IPS DF 6.9 (cell line): ENCODE results near the gene THUMPD2.

Experiments used
- DNase-seq: peaks from one replicate; pipeline ENCODE4 v3.0.0-alpha.2; 2013; ENCODE audit warnings: low read depth, low spot score
- H3K27ac ChIP-seq: one replicate; pipeline ENCODE4 v1.5.1; 2013; ENCODE audit warnings: low read length, control low read depth
- H3K27me3 ChIP-seq: 2 replicates; pipeline ENCODE4 v1.6.1; 2013; ENCODE audit warnings: mild to moderate bottlenecking, low read length; ENCODE audit not compliant: control insufficient read depth, insufficient read depth
- H3K36me3 ChIP-seq: 2 replicates; pipeline ENCODE4 v1.6.1; 2013; ENCODE audit warnings: low read length; ENCODE audit not compliant: control insufficient read depth, insufficient read depth
- H3K4me1 ChIP-seq: 2 replicates; pipeline ENCODE4 v1.6.1; 2013; ENCODE audit warnings: low read length; ENCODE audit not compliant: control insufficient read depth, insufficient read depth
- H3K4me3 ChIP-seq: 2 replicates; pipeline ENCODE4 v1.5.1; 2013; ENCODE audit warnings: mild to moderate bottlenecking, low read length
- H3K9me3 ChIP-seq: 2 replicates; pipeline ENCODE4 v1.6.1; 2013; ENCODE audit warnings: low read length, inconsistent platforms; ENCODE audit not compliant: control insufficient read depth, insufficient read depth
- WGBS: extraction: QIAGEN DNeasy Blood & Tissue Kit; methylation state at CpG from one replicate; pipeline ENCODE4 v1.1.7; 2013; ENCODE audit warnings: mixed read lengths, missing lambda C conversion rate; ENCODE audit not compliant: insufficient read length, insufficient coverage; 5-methylcytosine and 5-hydroxymethylcytosine counted together

The THUMPD2 gene

DNA sequence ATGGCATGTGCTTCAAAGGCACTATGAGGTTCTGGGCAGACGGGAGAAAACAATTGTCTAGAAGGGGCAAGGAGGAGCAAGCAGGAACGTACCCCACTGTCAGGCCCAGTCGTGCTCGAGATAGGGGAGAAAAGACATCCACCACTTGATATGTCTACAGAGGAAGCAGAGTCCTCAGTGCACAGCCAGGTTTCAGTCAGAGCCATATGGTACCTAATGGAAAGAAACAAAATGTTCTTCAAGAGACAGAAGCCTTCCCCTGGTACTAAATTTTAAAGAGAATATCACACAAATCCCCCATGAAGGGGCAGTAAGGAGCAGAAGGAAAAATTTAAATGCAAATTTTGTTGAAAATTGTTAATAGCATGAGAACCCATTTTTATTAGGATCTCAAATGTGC is 21.9 kb downstream of the THUMPD2 start:
- Histone ChIP-seq H3K27ac (no peak overlapping the region), H3K27me3 (no peaks in the 10 kb centered on the region), H3K36me3 (peaks cover 3% of the 10 kb centered on the region; the same call in 1 of the 2 replicates), H3K4me1 (no peaks in the 10 kb centered on the region), H3K9me3 (no peaks in the 10 kb centered on the region), H3K4me3 (no peak overlapping the region)
- no peak for DNase-seq
- no CpG with 5 or more reads among the region's 4 CpGs for WGBS

DNA sequence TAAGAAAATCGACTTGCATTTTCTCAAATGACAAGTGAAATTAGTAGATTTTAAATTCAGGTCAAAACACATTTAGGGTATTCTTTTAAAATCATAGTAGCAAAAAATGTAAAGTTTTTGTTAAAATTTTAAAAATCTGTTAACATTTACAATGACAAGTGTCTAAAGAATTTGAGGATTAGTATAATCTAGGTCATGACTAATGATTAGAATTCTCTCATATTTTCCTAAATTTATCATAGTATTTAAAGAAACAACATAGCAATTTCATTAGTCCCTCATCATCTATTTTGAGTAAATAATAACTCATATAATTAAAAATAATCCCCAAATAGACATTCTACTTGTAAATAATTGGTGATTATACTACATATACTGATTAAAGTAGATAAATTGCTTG is 23.6 kb downstream of the THUMPD2 start:
- H3K27me3 ChIP-seq = no peaks in the 10 kb centered on the region
- peaks cover 3% of the 10 kb centered on the region; the same call in 1 of the 2 replicates for H3K36me3 ChIP-seq
- DNase-seq = no peak
- H3K4me1 ChIP-seq = no peaks in the 10 kb centered on the region
- H3K27ac ChIP-seq = no peak overlapping the region
- no CpG with 5 or more reads among the region's 1 CpG for WGBS
- no peaks in the 10 kb centered on the region for H3K9me3 ChIP-seq
- no peak overlapping the region for H3K4me3 ChIP-seq

DNA sequence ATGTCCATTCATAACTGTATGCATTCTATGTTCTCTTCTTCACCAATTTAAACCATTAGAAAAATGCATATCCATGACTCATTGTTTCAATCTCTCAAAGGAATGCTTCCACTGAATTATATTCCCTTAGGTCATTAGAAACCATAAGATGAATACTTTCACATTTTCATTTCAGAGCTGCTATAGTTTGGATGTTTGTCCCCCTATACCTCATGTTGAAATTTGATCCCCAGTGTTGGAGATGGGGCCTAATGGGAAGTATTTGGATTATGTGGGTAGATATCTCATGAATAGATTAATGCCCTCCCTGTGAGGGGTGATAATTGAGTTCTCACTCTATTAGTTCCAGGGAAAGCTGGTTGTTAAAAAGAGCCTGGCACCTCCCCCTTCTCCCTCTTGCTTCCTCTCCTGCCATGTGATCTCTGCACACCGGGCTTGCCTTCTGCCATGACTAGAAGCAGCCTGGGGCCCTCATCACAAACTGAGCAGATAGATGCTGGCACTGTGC is 35.7 kb downstream of the THUMPD2 start:
- Histone ChIP-seq H3K36me3 (no peaks in the 10 kb centered on the region), H3K27me3 (no peaks in the 10 kb centered on the region), H3K9me3 (no peaks in the 10 kb centered on the region), H3K4me1 (no peaks in the 10 kb centered on the region), H3K27ac (no peak overlapping the region), H3K4me3 (no peak overlapping the region)
- WGBS = no CpG with 5 or more reads among the region's 1 CpG
- DNase-seq = no peak

DNA sequence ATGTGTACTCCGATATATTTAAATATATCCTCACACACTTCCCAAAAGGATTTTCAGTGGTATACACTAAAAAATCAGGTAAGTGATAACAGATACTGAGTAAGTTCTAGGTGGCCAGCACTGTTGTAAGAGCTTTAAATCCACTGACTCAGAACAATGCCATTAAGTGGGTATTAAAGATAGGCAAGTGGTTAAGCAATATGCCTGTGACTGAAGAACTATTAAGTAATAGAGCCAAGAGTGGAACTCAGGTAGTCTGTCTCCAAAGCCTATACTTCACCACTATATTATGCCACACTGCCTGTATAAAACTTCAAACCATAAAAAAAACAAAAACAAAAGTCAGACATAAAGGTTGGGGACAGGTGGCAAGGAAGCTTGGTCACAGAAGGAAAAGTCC is 37.2 kb downstream of the THUMPD2 start:
- Histone ChIP-seq H3K27ac (no peak overlapping the region), H3K36me3 (no peaks in the 10 kb centered on the region), H3K27me3 (no peaks in the 10 kb centered on the region), H3K4me3 (no peak overlapping the region), H3K4me1 (peaks cover 2% of the 10 kb centered on the region; the same call in 1 of the 2 replicates), H3K9me3 (no peaks in the 10 kb centered on the region)
- DNase-seq = no peak
- no CpG with 5 or more reads among the region's 1 CpG for WGBS

- no CpG with 5 or more reads among the region's 5 CpGs for WGBS
- peaks cover 2% of the 10 kb centered on the region; the same call in 1 of the 2 replicates for H3K4me1 ChIP-seq
- no peak for DNase-seq
- peaks cover 4% of the 10 kb centered on the region; the same call in 1 of the 2 replicates for H3K36me3 ChIP-seq
- no peak overlapping the region for H3K27ac ChIP-seq
- H3K27me3 ChIP-seq = no peaks in the 10 kb centered on the region
- H3K9me3 ChIP-seq = no peaks in the 10 kb centered on the region
- H3K4me3 ChIP-seq = no peak overlapping the region
These were observed 39.7 kb downstream of the THUMPD2 start for GRCh38 chr2:39739386-39739785.

- Histone ChIP-seq H3K4me1 (peaks cover 2% of the 10 kb centered on the region; the same call in 1 of the 2 replicates), H3K9me3 (no peaks in the 10 kb centered on the region), H3K27ac (no peak overlapping the region), H3K4me3 (no peak overlapping the region), H3K27me3 (no peaks in the 10 kb centered on the region), H3K36me3 (peaks cover 4% of the 10 kb centered on the region; the same call in 1 of the 2 replicates)
- no peak for DNase-seq
- WGBS = no CpG with 5 or more reads among the region's 2 CpGs
These were observed 40.1 kb downstream of the THUMPD2 start for GRCh38 chr2:39738936-39739335.

DNA sequence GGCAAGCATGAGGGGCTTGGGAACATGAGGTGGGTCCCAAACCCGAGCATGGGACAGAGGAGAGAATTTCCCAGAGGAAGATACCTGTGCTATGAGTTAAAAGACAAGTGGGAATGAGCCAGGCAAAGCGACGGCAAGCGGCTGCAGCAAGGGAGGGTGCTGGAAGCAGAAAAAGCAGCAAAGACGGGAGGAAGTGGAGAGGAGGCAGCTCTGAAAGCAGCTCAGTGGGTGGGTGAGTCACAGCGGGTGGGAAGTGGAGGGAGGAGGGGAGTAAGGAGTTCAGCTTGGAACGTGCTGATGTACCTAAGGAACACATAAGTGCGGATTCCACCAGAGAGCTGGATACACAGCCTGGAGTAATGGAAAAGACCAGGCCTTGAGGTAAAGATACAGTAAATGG is 41.4 kb downstream of the THUMPD2 start:
- Histone ChIP-seq H3K27me3 (no peaks in the 10 kb centered on the region), H3K27ac (no peak overlapping the region), H3K4me3 (no peak overlapping the region), H3K9me3 (no peaks in the 10 kb centered on the region), H3K4me1 (peaks cover 2% of the 10 kb centered on the region; the same call in 1 of the 2 replicates), H3K36me3 (peaks cover 4% of the 10 kb centered on the region; the same call in 1 of the 2 replicates)
- peak; percentile 11 for DNase-seq
- no CpG with 5 or more reads among the region's 8 CpGs for WGBS

GRCh38 chr2:39736640-39737039 is 42.4 kb downstream of the THUMPD2 start:
- peaks cover 4% of the 10 kb centered on the region; the same call in 1 of the 2 replicates for H3K36me3 ChIP-seq
- no peak overlapping the region for H3K4me3 ChIP-seq
- no peaks in the 10 kb centered on the region for H3K9me3 ChIP-seq
- DNase-seq = no peak
- H3K27ac ChIP-seq = no peak overlapping the region
- H3K27me3 ChIP-seq = no peaks in the 10 kb centered on the region
- no CpG with 5 or more reads among the region's 6 CpGs for WGBS
- peaks cover 2% of the 10 kb centered on the region; the same call in 1 of the 2 replicates for H3K4me1 ChIP-seq

GRCh38 chr2:39735648-39736047 is 43.4 kb downstream of the THUMPD2 start:
- no peak overlapping the region for H3K4me3 ChIP-seq
- peaks cover 2% of the 10 kb centered on the region; the same call in 1 of the 2 replicates for H3K4me1 ChIP-seq
- no peak overlapping the region for H3K27ac ChIP-seq
- peaks cover 4% of the 10 kb centered on the region; the same call in 1 of the 2 replicates for H3K36me3 ChIP-seq
- no peaks in the 10 kb centered on the region for H3K9me3 ChIP-seq
- WGBS = no CpG with 5 or more reads among the region's 3 CpGs
- no peaks in the 10 kb centered on the region for H3K27me3 ChIP-seq
- no peak for DNase-seq

GRCh38 chr2:39734445-39734844 is 44.6 kb downstream of the THUMPD2 start:
- H3K9me3 ChIP-seq = no peaks in the 10 kb centered on the region
- H3K36me3 ChIP-seq = peaks cover 4% of the 10 kb centered on the region; the same call in 1 of the 2 replicates
- no peak overlapping the region for H3K27ac ChIP-seq
- peaks cover 2% of the 10 kb centered on the region; the same call in 1 of the 2 replicates for H3K4me1 ChIP-seq
- no peak overlapping the region for H3K4me3 ChIP-seq
- no peak for DNase-seq
- H3K27me3 ChIP-seq = no peaks in the 10 kb centered on the region

GRCh38 chr2:39733070-39733674 is 45.9 kb downstream of the THUMPD2 start:
- peaks cover 4% of the 10 kb centered on the region; the same call in 1 of the 2 replicates for H3K36me3 ChIP-seq
- DNase-seq = no peak
- WGBS = no CpG with 5 or more reads among the region's 10 CpGs

More at GRCh38 chr2:39733070-39733674, 45.9 kb downstream of the THUMPD2 start:
- Histone ChIP-seq H3K4me3 (no peak overlapping the region), H3K4me1 (peaks cover 2% of the 10 kb centered on the region; the same call in 1 of the 2 replicates), H3K9me3 (no peaks in the 10 kb centered on the region), H3K27me3 (no peaks in the 10 kb centered on the region), H3K27ac (no peak overlapping the region)
